Hepatocyte (in vitro differentiated cells): Measurements from ENCODE around the gene STRBP. TPM values are rescaled to one million over a fixed set of nuclear protein-coding genes. Genes with fewer than 3 reads are reported as not detected.
"Not testable (repeated sequence)": the region's sequence is repeated elsewhere in the genome, so short reads cannot be mapped to it uniquely, and the experiment has no call there.

ENCODE experiments used
- DNase-seq: peaks from one replicate; pipeline ENCODE4 v3.0.0-alpha.2; 2016; ENCODE audit warnings: low spot score
- H2AFZ ChIP-seq: fragments of 200-600 bp; sonication (generic); 2 replicates; pipeline ENCODE4 v1.6.0; 2016; ENCODE audit warnings: antibody characterized with exemption, mild to moderate bottlenecking
- H3K27ac ChIP-seq: fragments of 200-600 bp; sonication (generic); 2 replicates; pipeline ENCODE4 v1.5.1; 2016; ENCODE audit warnings: mild to moderate bottlenecking
- H3K27me3 ChIP-seq: fragments of 200-600 bp; sonication (generic); 2 replicates; pipeline ENCODE4 v1.6.1; 2016
- H3K36me3 ChIP-seq: fragments of 200-600 bp; sonication (generic); replicated peaks from 2 replicates; pipeline ENCODE4 v1.5.1; 2016; ENCODE audit warnings: low read depth; ENCODE audit not compliant: insufficient read depth
- H3K4me1 ChIP-seq: fragments of 200-600 bp; sonication (generic); 2 replicates; pipeline ENCODE4 v1.5.1; 2016; ENCODE audit warnings: mild to moderate bottlenecking, moderate library complexity; ENCODE audit not compliant: insufficient read depth
- H3K4me2 ChIP-seq: fragments of 200-600 bp; sonication (generic); 2 replicates; pipeline ENCODE4 v1.6.0; 2016
- H3K4me3 ChIP-seq: fragments of 200-600 bp; sonication (generic); 2 replicates; pipeline ENCODE4 v1.5.1; 2016; ENCODE audit warnings: mild to moderate bottlenecking
- H3K79me2 ChIP-seq: fragments of 200-600 bp; sonication (generic); 2 replicates; pipeline ENCODE4 v1.6.0; 2017; ENCODE audit warnings: mild to moderate bottlenecking
- H3K9me2 ChIP-seq: fragments of 200-600 bp; sonication (generic); replicated peaks from 2 replicates; pipeline ENCODE4 v1.6.0; 2017; ENCODE audit warnings: mild to moderate bottlenecking; ENCODE audit not compliant: insufficient read depth
- H3K9me3 ChIP-seq: fragments of 200-600 bp; sonication (generic); 2 replicates; pipeline ENCODE4 v1.5.1; 2016; ENCODE audit warnings: low read depth, mild to moderate bottlenecking
- H4K20me1 ChIP-seq: fragments of 200-600 bp; sonication (generic); 2 replicates; pipeline ENCODE4 v1.6.0; 2016; ENCODE audit warnings: mild to moderate bottlenecking; ENCODE audit not compliant: insufficient read depth, poor library complexity, severe bottlenecking
- CTCF ChIP-seq: fragments of 200-600 bp; sonication (generic); IDR thresholded peaks from 2 replicates; pipeline ENCODE4 v1.5.1; 2016; ENCODE audit warnings: antibody characterized with exemption, mild to moderate bottlenecking; ENCODE audit not compliant: poor library complexity
- EZH2 ChIP-seq: fragments of 200-600 bp; sonication (generic); IDR thresholded peaks from 2 replicates; pipeline ENCODE4 v1.6.1; 2016; ENCODE audit warnings: antibody characterized with exemption, mild to moderate bottlenecking, borderline replicate concordance
- EZH2phosphoT487 ChIP-seq: fragments of 200-600 bp; sonication (generic); IDR thresholded peaks from one replicate; pipeline ENCODE4 v1.6.1; 2018; ENCODE audit warnings: antibody characterized with exemption, mild to moderate bottlenecking, low read depth, moderate library complexity; ENCODE audit not compliant: unreplicated experiment, severe bottlenecking
- WGBS: methylation state at CpG from one replicate; pipeline ENCODE4 v1.1.6; 2016; ENCODE audit warnings: low lambda C conversion rate; ENCODE audit errors: missing lambda C conversion rate; 5-methylcytosine and 5-hydroxymethylcytosine counted together
- polyA plus RNA-seq: library from polyadenylated mRNA; unstranded; fragments of >200 nt; fragmentation: Nextera tagmentation; extraction: Ambion mirVana; gene quantifications from 2 replicates; pipeline ENCODE4 v1.2.1, GENCODE V29; 2016
- total RNA-seq: library from RNA; depleted of rRNA; stranded (reverse); fragments of >200 nt; gene quantifications from 2 replicates; pipeline ENCODE4 v1.2.3, GENCODE V29; 2014

STRBP gene
- total and polyA plus RNA-seq, 2 experiments from 2014 or later = 26.8 to 27.7 TPM

DNA sequence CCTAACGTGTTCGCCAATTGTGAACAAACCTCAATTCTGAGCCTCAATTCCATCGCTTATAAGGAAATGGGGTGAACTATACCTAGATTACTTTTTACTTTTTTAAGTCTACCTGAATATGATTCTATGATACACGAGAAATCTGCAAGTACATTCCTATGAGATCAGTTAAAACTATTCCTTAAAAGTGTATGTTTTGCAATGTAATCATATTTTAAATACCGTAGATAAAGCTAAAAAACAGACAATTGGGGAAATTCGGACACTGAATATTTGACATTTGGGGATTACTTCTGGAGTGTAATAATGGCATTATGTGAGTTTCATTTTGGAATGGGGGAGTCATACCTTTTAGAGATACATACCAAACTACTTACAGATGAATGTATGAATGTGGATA, 62.3 kb downstream of the STRBP start:
- Histone ChIP-seq H3K4me2 (no peak overlapping the region), H3K36me3 (peaks cover 2% of the 10 kb centered on the region), H3K9me3 (no peaks in the 10 kb centered on the region), H3K9me2 (no peaks in the 10 kb centered on the region), H4K20me1 (no peaks in the 10 kb centered on the region), H3K4me3 (no peak overlapping the region), H3K27me3 (no peaks in the 10 kb centered on the region), H3K27ac (no peak overlapping the region), H3K79me2 (peaks cover 5% of the 10 kb centered on the region), H3K4me1 (no peaks in the 10 kb centered on the region), H2AFZ (no peak overlapping the region)
- no peak for DNase-seq
- TF ChIP-seq EZH2phosphoT487 (no peak), CTCF (no peak), EZH2 (no peak)
- WGBS = 97% methylated on average over 6 of the region's 6 CpGs

GRCh38 chr9:123201083-123201482, 67.3 kb downstream of the STRBP start:
- Histone ChIP-seq H3K4me3 (no peak overlapping the region), H3K4me2 (no peak overlapping the region), H3K9me2 (no peaks in the 10 kb centered on the region), H4K20me1 (no peaks in the 10 kb centered on the region), H3K27ac (no peak overlapping the region), H3K36me3 (peaks cover 5% of the 10 kb centered on the region), H3K79me2 (peaks cover 5% of the 10 kb centered on the region), H3K4me1 (no peaks in the 10 kb centered on the region), H3K27me3 (no peaks in the 10 kb centered on the region), H3K9me3 (no peaks in the 10 kb centered on the region), H2AFZ (no peak overlapping the region)
- WGBS = 69% methylated on average over 2 of the region's 2 CpGs
- DNase-seq = no peak
- TF ChIP-seq EZH2phosphoT487 = no peak
- no peak for TF ChIP-seq CTCF
- no peak for TF ChIP-seq EZH2

- not testable (repeated sequence) for H3K4me2 ChIP-seq, DNase-seq, H3K27me3 ChIP-seq, H3K4me3 ChIP-seq, H3K27ac ChIP-seq, H2AFZ ChIP-seq, H3K79me2 ChIP-seq, H4K20me1 ChIP-seq, H3K9me2 ChIP-seq, H3K36me3 ChIP-seq, H3K9me3 ChIP-seq, H3K4me1 ChIP-seq
- 97% methylated on average over 13 of the region's 13 CpGs for WGBS
These were observed 67.9 kb downstream of the STRBP start for GRCh38 chr9:123200469-123200868.

DNA sequence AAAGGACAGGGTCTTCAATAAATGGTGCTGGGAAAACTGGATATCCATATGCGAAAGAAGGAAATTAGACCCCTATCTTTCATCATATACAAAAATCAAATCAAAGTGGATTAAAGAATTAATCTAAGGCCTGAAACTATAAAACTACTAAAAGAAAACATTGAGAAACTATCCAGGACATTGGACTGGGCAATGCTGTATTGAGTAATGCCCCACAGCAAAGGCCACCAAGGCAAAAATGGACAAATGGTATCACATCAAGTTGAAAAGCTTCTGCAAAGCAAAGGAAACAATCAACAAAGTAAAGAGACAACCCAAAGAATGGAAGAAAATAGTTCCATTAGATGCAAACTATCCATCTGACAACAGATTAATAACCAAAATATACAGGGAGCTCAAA, 72.3 kb downstream of the STRBP start:
- peaks cover 2% of the 10 kb centered on the region for H3K79me2 ChIP-seq
- WGBS = 100% methylated on average over 1 of the region's 1 CpG
- H3K27me3 ChIP-seq = no peaks in the 10 kb centered on the region
- no peaks in the 10 kb centered on the region for H3K9me3 ChIP-seq
- no peak overlapping the region for H2AFZ ChIP-seq
- H3K9me2 ChIP-seq = no peaks in the 10 kb centered on the region
- H4K20me1 ChIP-seq = no peaks in the 10 kb centered on the region
- TF ChIP-seq EZH2 (no peak), EZH2phosphoT487 (no peak), CTCF (no peak)
- no peaks in the 10 kb centered on the region for H3K4me1 ChIP-seq
- H3K27ac ChIP-seq = no peak overlapping the region
- DNase-seq = no peak
- no peak overlapping the region for H3K4me2 ChIP-seq
- H3K36me3 ChIP-seq = peaks cover 3% of the 10 kb centered on the region
- H3K4me3 ChIP-seq = no peak overlapping the region
